HG03097 (cell line): Measurements from ENCODE around the gene SNRPB2.

Source experiments
- ATAC-seq: cut with Tn5 transposase; IDR thresholded peaks from one replicate; pipeline ENCODE4 v1.9.1; 2021; ENCODE audit not compliant: unreplicated experiment, low FRiP score

The SNRPB2 gene

GRCh38 chr20:16781496-16781895 lies 51.7 kb downstream of the SNRPB2 start:
- ATAC-seq = no peak

- ATAC-seq = no peak
Measured at GRCh38 chr20:16785226-16785625, 55.4 kb downstream of the SNRPB2 start.
